Thoracic aorta (tissue), 2 donors: ENCODE data around the gene SLC9A7. TPM values are rescaled to one million over a fixed set of nuclear protein-coding genes. Genes with fewer than 3 reads are reported as not detected.

Experiments
- ATAC-seq: fragments of 150-250 bp; one replicate; pipeline ENCODE4 v1.8.0; 2017; ENCODE audit warnings: low read depth; ENCODE audit not compliant: insufficient number of reproducible peaks, low FRiP score
- DNase-seq: peaks from one replicate; pipeline ENCODE4 v3.0.0-alpha.2; 2020; ENCODE audit warnings: low spot score
- H3K27ac ChIP-seq, 2 donors: fragments of 200-600 bp; sonication (generic); 1 replicate in 1 of 2; 2 replicates in 1 of 2; pipeline ENCODE4 v1.5.1; 2016; ENCODE audit warnings: mild to moderate bottlenecking in 2 of 2, moderate library complexity in 2 of 2
- H3K27me3 ChIP-seq: fragments of 200-600 bp; sonication (generic); replicated peaks from 2 replicates; pipeline ENCODE4 v1.6.0; 2016; ENCODE audit warnings: mild to moderate bottlenecking; ENCODE audit not compliant: insufficient read depth
- H3K36me3 ChIP-seq: fragments of 200-600 bp; sonication (generic); one replicate; pipeline ENCODE4 v1.5.1; 2016
- H3K4me1 ChIP-seq, 2 donors: fragments of 200-600 bp; sonication (generic); 1 replicate in 1 of 2; 2 replicates in 1 of 2; pipeline versions ENCODE4 v1.5.1 to v1.6.0; 2016; ENCODE audit warnings: low read depth in 2 of 2, mild to moderate bottlenecking in 1 of 2; ENCODE audit not compliant: control insufficient read depth in 1 of 2
- H3K4me3 ChIP-seq: fragments of 200-600 bp; sonication (generic); 2 replicates; pipeline ENCODE4 v1.5.1; 2016; ENCODE audit warnings: mild to moderate bottlenecking
- H3K9me3 ChIP-seq: fragments of 200-600 bp; sonication (generic); 2 replicates; pipeline ENCODE4 v1.5.1; 2016
- total RNA-seq, 2 donors: library from RNA; depleted of rRNA; stranded (reverse); fragments of >200 nt; gene quantifications; one replicate each; pipeline versions ENCODE4 v1.1.0 to v1.2.3, GENCODE V29; 2016
- TF ChIP-seq, protein P1 (sequence below): fragments of 200-600 bp; sonication (generic); IDR thresholded peaks from one replicate; pipeline ENCODE4 v1.5.1; 2019; ENCODE audit warnings: antibody characterized with exemption

Gene SLC9A7
- total RNA-seq, 2 donors from 2014 or later: 6.7 to 12.2 TPM

DNA sequence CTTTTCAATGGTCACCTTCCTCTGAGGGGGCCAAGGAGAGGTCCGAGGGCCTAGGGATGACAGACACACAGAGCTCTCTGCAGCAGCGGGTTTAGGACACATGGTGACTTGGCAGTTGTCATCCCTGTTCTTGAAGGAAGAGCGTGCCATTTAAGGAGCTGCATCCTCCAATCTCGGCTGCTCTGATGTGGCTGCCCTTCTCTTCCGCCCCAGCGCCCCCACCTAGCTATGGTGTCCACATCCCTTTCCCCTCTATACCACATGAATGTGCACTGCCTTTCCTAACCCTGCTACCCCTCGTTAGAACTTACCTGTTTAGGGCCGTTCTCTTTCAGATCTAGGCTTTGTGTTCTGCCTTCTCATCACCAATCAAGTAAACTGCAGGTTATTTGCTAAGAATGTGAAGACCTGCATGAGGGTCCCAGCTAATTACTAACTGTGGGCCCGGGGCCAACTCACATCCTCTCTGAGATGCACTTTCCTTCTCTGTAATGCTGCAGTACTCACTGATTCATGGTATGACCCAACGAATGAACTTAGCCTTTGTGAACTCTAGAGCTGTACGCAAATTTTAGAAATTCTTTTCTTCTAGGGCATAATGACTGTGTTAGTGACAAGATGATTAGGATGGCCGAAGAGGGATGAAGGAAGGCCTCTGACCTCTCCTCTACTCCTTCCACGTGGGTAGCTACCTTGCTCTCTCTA, 147.1 kb downstream of the SLC9A7 start:
- no peaks in the 10 kb centered on the region for H3K27me3 ChIP-seq
- H3K4me1 ChIP-seq: no peaks in the 10 kb centered on the region
- H3K36me3 ChIP-seq: no peaks in the 10 kb centered on the region
- ATAC-seq: no peak
- DNase-seq: no peak
- TF ChIP-seq, protein P1, sequence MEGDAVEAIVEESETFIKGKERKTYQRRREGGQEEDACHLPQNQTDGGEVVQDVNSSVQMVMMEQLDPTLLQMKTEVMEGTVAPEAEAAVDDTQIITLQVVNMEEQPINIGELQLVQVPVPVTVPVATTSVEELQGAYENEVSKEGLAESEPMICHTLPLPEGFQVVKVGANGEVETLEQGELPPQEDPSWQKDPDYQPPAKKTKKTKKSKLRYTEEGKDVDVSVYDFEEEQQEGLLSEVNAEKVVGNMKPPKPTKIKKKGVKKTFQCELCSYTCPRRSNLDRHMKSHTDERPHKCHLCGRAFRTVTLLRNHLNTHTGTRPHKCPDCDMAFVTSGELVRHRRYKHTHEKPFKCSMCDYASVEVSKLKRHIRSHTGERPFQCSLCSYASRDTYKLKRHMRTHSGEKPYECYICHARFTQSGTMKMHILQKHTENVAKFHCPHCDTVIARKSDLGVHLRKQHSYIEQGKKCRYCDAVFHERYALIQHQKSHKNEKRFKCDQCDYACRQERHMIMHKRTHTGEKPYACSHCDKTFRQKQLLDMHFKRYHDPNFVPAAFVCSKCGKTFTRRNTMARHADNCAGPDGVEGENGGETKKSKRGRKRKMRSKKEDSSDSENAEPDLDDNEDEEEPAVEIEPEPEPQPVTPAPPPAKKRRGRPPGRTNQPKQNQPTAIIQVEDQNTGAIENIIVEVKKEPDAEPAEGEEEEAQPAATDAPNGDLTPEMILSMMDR: no peak
- no peaks in the 10 kb centered on the region for H3K9me3 ChIP-seq
- H3K27ac ChIP-seq: no peak overlapping the region
- H3K4me3 ChIP-seq: no peak overlapping the region

DNA sequence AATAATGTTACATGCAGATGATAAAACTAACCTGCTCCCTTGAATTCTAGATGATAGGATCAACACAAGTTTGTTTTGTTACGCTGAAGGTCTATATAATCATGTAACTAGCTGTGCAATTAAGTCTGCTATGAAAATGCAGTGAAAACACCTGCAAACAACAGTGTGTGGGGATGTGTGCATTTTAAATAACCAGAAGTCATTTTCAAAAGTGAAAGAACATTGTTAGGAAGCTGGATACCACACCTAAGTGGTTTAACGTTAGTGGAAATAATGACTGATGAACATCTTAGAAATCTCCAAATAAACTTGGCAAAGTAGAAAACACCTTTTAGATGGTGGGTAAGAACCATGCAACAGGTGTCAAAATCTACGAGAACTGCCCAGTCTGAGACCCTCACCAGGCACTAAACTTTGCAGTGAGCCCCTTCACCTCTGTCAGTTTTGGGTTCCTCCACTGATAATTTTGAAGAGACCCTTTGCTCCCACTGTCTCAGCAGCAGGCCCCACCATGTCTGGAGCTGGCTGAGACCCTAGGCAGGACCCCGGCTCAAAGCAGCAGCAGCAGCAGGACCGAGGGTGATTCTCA, 148.8 kb downstream of the SLC9A7 start:
- Histone ChIP-seq H3K4me1 (no peaks in the 10 kb centered on the region), H3K27ac (no peak overlapping the region), H3K36me3 (no peaks in the 10 kb centered on the region), H3K9me3 (no peaks in the 10 kb centered on the region), H3K27me3 (no peaks in the 10 kb centered on the region), H3K4me3 (no peak overlapping the region)
- TF ChIP-seq, protein P1: no peak
- DNase-seq (no peak), ATAC-seq (no peak)

DNA sequence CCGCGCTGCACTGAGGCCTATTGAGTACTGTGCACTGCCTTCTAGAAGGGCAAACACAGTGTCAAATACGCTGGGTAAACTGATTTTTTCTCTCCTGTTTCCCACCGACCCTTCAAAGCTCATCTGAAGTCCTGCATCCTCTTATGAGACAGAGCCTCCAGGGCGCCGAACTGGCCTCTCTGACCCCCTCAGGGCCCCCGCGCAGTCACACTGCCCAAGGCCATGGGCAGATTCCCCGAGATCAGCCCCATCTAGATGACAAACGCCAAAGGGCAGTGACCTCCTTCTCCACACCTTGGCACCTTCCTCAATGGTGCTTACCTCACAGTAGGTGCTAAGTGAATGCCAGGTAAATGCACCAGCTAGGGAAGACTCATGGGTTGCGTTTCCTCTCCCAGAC, 151.0 kb downstream of the SLC9A7 start:
- no peaks in the 10 kb centered on the region for H3K9me3 ChIP-seq
- no peak overlapping the region for H3K4me3 ChIP-seq
- no peaks in the 10 kb centered on the region for H3K36me3 ChIP-seq
- TF ChIP-seq, protein P1: no peak
- ATAC-seq (no peak), DNase-seq (no peak)
- H3K27me3 ChIP-seq: no peaks in the 10 kb centered on the region
- no peaks in the 10 kb centered on the region for H3K4me1 ChIP-seq
- H3K27ac ChIP-seq: no peak overlapping the region

DNA sequence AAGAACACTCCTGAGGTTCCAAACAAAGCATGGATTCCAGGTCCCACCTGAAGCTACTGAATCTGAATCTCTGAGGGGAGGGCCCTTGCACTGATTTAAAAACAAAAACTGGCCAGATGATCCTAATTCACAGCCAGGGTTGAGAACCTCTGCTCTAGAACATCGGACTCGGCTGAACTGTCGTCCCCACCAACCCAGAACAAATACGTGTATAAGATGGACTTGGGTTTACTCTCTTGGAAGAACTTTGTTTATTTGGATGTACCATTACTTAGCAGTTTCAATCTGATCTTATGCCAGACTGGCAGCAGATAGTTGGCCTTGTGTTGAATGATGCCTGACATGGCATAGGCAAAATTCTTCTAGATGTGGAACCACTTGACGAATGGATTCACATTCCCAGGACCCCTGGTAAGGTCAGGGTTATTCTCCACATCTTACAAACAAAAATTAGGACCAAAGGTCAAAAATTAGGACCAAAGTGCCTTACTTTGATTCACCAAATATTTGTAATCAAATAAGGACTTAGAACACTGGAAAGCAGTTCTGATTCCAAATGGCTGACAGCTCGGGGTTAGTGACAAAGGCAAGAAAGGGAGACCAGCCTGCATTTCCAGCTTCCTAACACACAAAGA, 156.3 kb downstream of the SLC9A7 start:
- H3K4me1 ChIP-seq: no peaks in the 10 kb centered on the region
- ATAC-seq (no peak), DNase-seq (no peak)
- H3K9me3 ChIP-seq: no peaks in the 10 kb centered on the region
- no peak overlapping the region for H3K4me3 ChIP-seq
- H3K36me3 ChIP-seq: no peaks in the 10 kb centered on the region
- TF ChIP-seq, protein P1: no peak
- no peaks in the 10 kb centered on the region for H3K27me3 ChIP-seq
- H3K27ac ChIP-seq: no peak overlapping the region

DNA sequence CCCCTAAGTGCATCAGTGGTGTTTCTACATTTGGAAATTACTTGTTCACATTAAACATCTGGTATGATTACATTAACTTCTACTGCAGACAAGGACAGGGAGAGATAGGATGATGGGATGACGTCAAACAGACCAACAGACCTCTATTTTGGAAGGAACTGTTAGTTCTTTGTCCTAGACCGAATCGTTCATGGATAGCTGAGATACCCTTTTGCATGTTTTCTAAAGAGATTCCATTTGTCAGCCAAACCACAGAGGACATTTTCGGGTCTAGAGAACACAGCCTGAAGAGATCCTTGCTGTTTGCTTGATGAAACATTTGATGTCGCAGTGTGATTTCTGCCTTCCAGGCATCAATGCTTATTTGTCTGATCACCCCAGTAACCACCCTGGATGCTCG, 157.6 kb downstream of the SLC9A7 start:
- TF ChIP-seq, protein P1: no peak
- ATAC-seq: no peak

More for the DNA sequence above, 157.6 kb downstream of the SLC9A7 start:
- H3K4me1 ChIP-seq: no peaks in the 10 kb centered on the region
- H3K9me3 ChIP-seq: no peaks in the 10 kb centered on the region
- no peak overlapping the region for H3K4me3 ChIP-seq
- DNase-seq: no peak
- H3K27ac ChIP-seq: no peak overlapping the region
- no peaks in the 10 kb centered on the region for H3K27me3 ChIP-seq
- no peaks in the 10 kb centered on the region for H3K36me3 ChIP-seq
